NB4 (cell line): ENCODE results near the gene GTPBP2.

Experiments used
- POLR2A ChIP-seq: IDR thresholded peaks from 2 replicates; pipeline ENCODE4 v1.6.1; 2011; ENCODE audit warnings: mild to moderate bottlenecking; ENCODE audit not compliant: insufficient read length; ENCODE audit errors: extremely low read depth
- TF ChIP-seq, protein P1 (sequence below): IDR thresholded peaks from one replicate; pipeline ENCODE4 v1.5.1; 2012; ENCODE audit warnings: low read depth, low read length
- TF ChIP-seq, protein P2 (sequence below): IDR thresholded peaks from 2 replicates; pipeline ENCODE4 v1.6.1; 2011; ENCODE audit warnings: low read depth, low read length

DNA sequence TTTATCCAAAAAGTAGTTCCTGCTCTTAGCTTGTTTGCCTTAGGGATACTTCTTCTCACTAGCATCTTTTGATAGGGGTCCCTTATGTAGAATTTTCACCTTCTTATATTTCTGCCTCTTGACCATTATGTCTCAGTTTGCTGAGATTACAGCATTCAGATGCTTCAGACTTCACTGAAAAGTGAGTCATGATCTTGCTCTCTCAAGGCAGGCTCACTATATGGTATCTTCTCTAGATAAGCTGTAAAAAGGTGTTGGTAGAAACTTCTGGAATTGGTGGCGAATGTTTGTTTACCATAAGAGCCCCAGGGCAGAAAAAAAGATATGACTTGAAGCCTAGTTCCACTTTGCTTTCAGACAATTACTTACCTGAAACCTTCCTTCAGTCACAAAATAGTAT lies 19.7 kb downstream of the GTPBP2 start:
- TF ChIP-seq POLR2A: no peak
- TF ChIP-seq, protein P1, sequence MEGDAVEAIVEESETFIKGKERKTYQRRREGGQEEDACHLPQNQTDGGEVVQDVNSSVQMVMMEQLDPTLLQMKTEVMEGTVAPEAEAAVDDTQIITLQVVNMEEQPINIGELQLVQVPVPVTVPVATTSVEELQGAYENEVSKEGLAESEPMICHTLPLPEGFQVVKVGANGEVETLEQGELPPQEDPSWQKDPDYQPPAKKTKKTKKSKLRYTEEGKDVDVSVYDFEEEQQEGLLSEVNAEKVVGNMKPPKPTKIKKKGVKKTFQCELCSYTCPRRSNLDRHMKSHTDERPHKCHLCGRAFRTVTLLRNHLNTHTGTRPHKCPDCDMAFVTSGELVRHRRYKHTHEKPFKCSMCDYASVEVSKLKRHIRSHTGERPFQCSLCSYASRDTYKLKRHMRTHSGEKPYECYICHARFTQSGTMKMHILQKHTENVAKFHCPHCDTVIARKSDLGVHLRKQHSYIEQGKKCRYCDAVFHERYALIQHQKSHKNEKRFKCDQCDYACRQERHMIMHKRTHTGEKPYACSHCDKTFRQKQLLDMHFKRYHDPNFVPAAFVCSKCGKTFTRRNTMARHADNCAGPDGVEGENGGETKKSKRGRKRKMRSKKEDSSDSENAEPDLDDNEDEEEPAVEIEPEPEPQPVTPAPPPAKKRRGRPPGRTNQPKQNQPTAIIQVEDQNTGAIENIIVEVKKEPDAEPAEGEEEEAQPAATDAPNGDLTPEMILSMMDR: no peak
- TF ChIP-seq, protein P2, sequence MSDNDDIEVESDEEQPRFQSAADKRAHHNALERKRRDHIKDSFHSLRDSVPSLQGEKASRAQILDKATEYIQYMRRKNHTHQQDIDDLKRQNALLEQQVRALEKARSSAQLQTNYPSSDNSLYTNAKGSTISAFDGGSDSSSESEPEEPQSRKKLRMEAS: no peak
